ENCODE measurements around the gene KRT10.
"Not testable (repeated sequence)": the region's sequence is repeated elsewhere in the genome, so short reads cannot be mapped to it uniquely, and the experiment has no call there.

Gene KRT10

GRCh38 chr17:40822132-40822812 is at the start of gene KRT10:
KRT10 (minus strand) TSS chr17:40822614; CDS start chr17:40822585, 29 bp downstream.
- no peak for DNase-seq

- DNase-seq: no peak
Observed at GRCh38 chr17:40871316-40871715, 48.9 kb upstream of the KRT10 start.

- no peak for DNase-seq
Observed at GRCh38 chr17:40870136-40870535, 47.7 kb upstream of the KRT10 start.

- no peak for DNase-seq
Observed at GRCh38 chr17:40866838-40867237, 44.4 kb upstream of the KRT10 start, which contains the start of gene KRT12. KRT12 (minus strand) TSS chr17:40867223; CDS start chr17:40867186, 37 bp downstream.

- no peak for DNase-seq
Observed at GRCh38 chr17:40864661-40865390, 42.4 kb upstream of the KRT10 start.

GRCh38 chr17:40862985-40863733 is 40.7 kb upstream of the KRT10 start:
- DNase-seq: no peak

- DNase-seq: no peak
Observed at GRCh38 chr17:40859536-40859935, 37.1 kb upstream of the KRT10 start.

GRCh38 chr17:40858667-40859066 is 36.3 kb upstream of the KRT10 start:
- not testable (repeated sequence) for DNase-seq

GRCh38 chr17:40857535-40857934 is 35.1 kb upstream of the KRT10 start:
- no peak for DNase-seq

GRCh38 chr17:40854175-40854814 is 31.9 kb upstream of the KRT10 start:
- DNase-seq: no peak

- DNase-seq: no peak
Observed at GRCh38 chr17:40852364-40852763, 29.9 kb upstream of the KRT10 start.

GRCh38 chr17:40850293-40850972 is 28.0 kb upstream of the KRT10 start:
- no peak for DNase-seq

GRCh38 chr17:40849723-40850122 is 27.3 kb upstream of the KRT10 start:
- DNase-seq: no peak

GRCh38 chr17:40848583-40849235 is 26.3 kb upstream of the KRT10 start:
- no peak for DNase-seq

GRCh38 chr17:40846515-40847144 is 24.2 kb upstream of the KRT10 start:
- no peak for DNase-seq

GRCh38 chr17:40844671-40845107 is 22.3 kb upstream of the KRT10 start:
- DNase-seq: no peak

- no peak for DNase-seq
Observed at GRCh38 chr17:40843242-40843641, 20.8 kb upstream of the KRT10 start.

- no peak for DNase-seq
Observed at GRCh38 chr17:40841246-40841645, 18.8 kb upstream of the KRT10 start.

- DNase-seq: no peak
Observed at GRCh38 chr17:40839194-40839593, 16.8 kb upstream of the KRT10 start.

GRCh38 chr17:40836020-40836419 is 13.6 kb upstream of the KRT10 start:
- DNase-seq: no peak

- no peak for DNase-seq
Observed at GRCh38 chr17:40833882-40834281, 11.5 kb upstream of the KRT10 start.

Data from activated effector memory CD4-positive, alpha-beta T cell treated with anti-CD3 and anti-CD28 coated beads, Interleukin-2, amount 50 U/mL, for 16 hours (primary cell).